SK-N-SH treated with all-trans-retinoic acid at 6 μM for 48 hours (cell line): ENCODE data around the gene SCN3B.

Experiments
- ATAC-seq: fragments of 200-7000 bp; cut with Tn5 transposase; 3 replicates; pipeline ENCODE4 v1.9.1; 2020; ENCODE audit warnings: mild to moderate bottlenecking, moderate library complexity
- ARNTL ChIP-seq: fragments of 450-650 bp; formaldehyde crosslinking; IDR thresholded peaks from 2 replicates; pipeline ENCODE4 v1.5.0; 2020; ENCODE audit warnings: low read depth, mild to moderate bottlenecking, moderate library complexity, borderline replicate concordance
- BACH2 ChIP-seq: fragments of 250-450 bp; sonication (Bioruptor Pico); IDR thresholded peaks from 2 replicates; pipeline ENCODE4 v1.9.0; 2021; ENCODE audit warnings: mild to moderate bottlenecking, borderline replicate concordance
- CREB5 ChIP-seq: fragments of 250-450 bp; sonication (Bioruptor Pico); IDR thresholded peaks from 2 replicates; pipeline ENCODE4 v1.5.1; 2020; ENCODE audit warnings: low read depth, mild to moderate bottlenecking, moderate library complexity
- CSDC2 ChIP-seq: fragments of 250-450 bp; sonication (Bioruptor Pico); IDR thresholded peaks from 2 replicates; pipeline ENCODE4 v1.5.0; 2020; ENCODE audit warnings: mild to moderate bottlenecking, moderate library complexity
- ESRRG ChIP-seq: fragments of 250-450 bp; sonication (Bioruptor Pico); IDR thresholded peaks from 2 replicates; pipeline ENCODE4 v1.6.1; 2021; ENCODE audit warnings: mild to moderate bottlenecking
- GLIS3 ChIP-seq: fragments of 250-450 bp; sonication (Bioruptor Pico); IDR thresholded peaks from 2 replicates; pipeline ENCODE4 v1.5.0; 2020; ENCODE audit warnings: mild to moderate bottlenecking, moderate library complexity
- PATZ1 ChIP-seq: fragments of 250-450 bp; sonication (Bioruptor Pico); IDR thresholded peaks from 2 replicates; pipeline ENCODE4 v1.8.0; 2020; ENCODE audit warnings: mild to moderate bottlenecking, moderate library complexity, borderline replicate concordance
- POU6F1 ChIP-seq: fragments of 250-450 bp; sonication (Bioruptor Pico); IDR thresholded peaks from 2 replicates; pipeline ENCODE4 v1.8.0; 2021; ENCODE audit warnings: low read depth, mild to moderate bottlenecking, moderate library complexity, borderline replicate concordance
- PPARA ChIP-seq: fragments of 250-450 bp; sonication (Bioruptor Pico); IDR thresholded peaks from 2 replicates; pipeline ENCODE4 v1.5.0; 2020; ENCODE audit warnings: mild to moderate bottlenecking, borderline replicate concordance
- RARB ChIP-seq: fragments of 250-450 bp; sonication (Bioruptor Pico); IDR thresholded peaks from 2 replicates; pipeline ENCODE4 v1.8.0; 2021; ENCODE audit warnings: mild to moderate bottlenecking, moderate library complexity
- SNAI2 ChIP-seq: fragments of 250-450 bp; sonication (Bioruptor Pico); IDR thresholded peaks from 2 replicates; pipeline ENCODE4 v1.5.0; 2020; ENCODE audit warnings: mild to moderate bottlenecking, moderate library complexity
- TCF4 ChIP-seq: fragments of 250-450 bp; sonication (Bioruptor Pico); IDR thresholded peaks from 2 replicates; pipeline ENCODE4 v1.8.0; 2021; ENCODE audit warnings: mild to moderate bottlenecking, moderate library complexity, borderline replicate concordance
- ZC3H10 ChIP-seq: fragments of 250-450 bp; sonication (Bioruptor Pico); IDR thresholded peaks from 2 replicates; pipeline ENCODE4 v1.5.1; 2021; ENCODE audit warnings: mild to moderate bottlenecking, moderate library complexity
- ZFP30 ChIP-seq: fragments of 450-650 bp; formaldehyde crosslinking; IDR thresholded peaks from 2 replicates; pipeline ENCODE4 v1.5.0; 2022; ENCODE audit warnings: mild to moderate bottlenecking, moderate library complexity
- ZNF565 ChIP-seq: fragments of 450-650 bp; formaldehyde crosslinking; conservative IDR thresholded peaks from 2 replicates; pipeline ENCODE4 v1.5.0; 2020; ENCODE audit warnings: low read depth, mild to moderate bottlenecking, moderate library complexity
- ZNF70 ChIP-seq: fragments of 450-650 bp; formaldehyde crosslinking; IDR thresholded peaks from 2 replicates; pipeline ENCODE4 v1.5.0; 2020; ENCODE audit warnings: mild to moderate bottlenecking, moderate library complexity
- ZNF8 ChIP-seq: fragments of 450-650 bp; formaldehyde crosslinking; IDR thresholded peaks from 2 replicates; pipeline ENCODE4 v1.5.0; 2020; ENCODE audit warnings: mild to moderate bottlenecking, moderate library complexity
- TF ChIP-seq, protein P1 (sequence below): fragments of 250-450 bp; sonication (Bioruptor Pico); IDR thresholded peaks from 2 replicates; pipeline ENCODE4 v1.5.0; 2020; ENCODE audit warnings: mild to moderate bottlenecking, moderate library complexity
- TF ChIP-seq, protein P2 (sequence below): fragments of 250-450 bp; sonication (Bioruptor Pico); IDR thresholded peaks from 2 replicates; pipeline ENCODE4 v1.5.1; 2021; ENCODE audit warnings: mild to moderate bottlenecking, moderate library complexity

SCN3B gene

GRCh38 chr11:123594921-123595320, 59.5 kb downstream of the SCN3B start:
- no peak for TF ChIP-seq ZNF70
- no peak for TF ChIP-seq ARNTL (CRISPR knock-in tag)
- no peak for TF ChIP-seq TCF4 (CRISPR knock-in tag)
- TF ChIP-seq ZNF8 (CRISPR knock-in tag): no peak
- TF ChIP-seq GLIS3 (CRISPR knock-in tag): no peak
- TF ChIP-seq ZNF565 (CRISPR knock-in tag): no peak
- TF ChIP-seq ZFP30 (CRISPR knock-in tag): no peak
- no peak for TF ChIP-seq PATZ1
- no peak for TF ChIP-seq BACH2 (CRISPR knock-in tag)
- no peak for TF ChIP-seq POU6F1 (CRISPR knock-in tag)
- no peak for TF ChIP-seq RARB (CRISPR knock-in tag)
- TF ChIP-seq, protein P1, sequence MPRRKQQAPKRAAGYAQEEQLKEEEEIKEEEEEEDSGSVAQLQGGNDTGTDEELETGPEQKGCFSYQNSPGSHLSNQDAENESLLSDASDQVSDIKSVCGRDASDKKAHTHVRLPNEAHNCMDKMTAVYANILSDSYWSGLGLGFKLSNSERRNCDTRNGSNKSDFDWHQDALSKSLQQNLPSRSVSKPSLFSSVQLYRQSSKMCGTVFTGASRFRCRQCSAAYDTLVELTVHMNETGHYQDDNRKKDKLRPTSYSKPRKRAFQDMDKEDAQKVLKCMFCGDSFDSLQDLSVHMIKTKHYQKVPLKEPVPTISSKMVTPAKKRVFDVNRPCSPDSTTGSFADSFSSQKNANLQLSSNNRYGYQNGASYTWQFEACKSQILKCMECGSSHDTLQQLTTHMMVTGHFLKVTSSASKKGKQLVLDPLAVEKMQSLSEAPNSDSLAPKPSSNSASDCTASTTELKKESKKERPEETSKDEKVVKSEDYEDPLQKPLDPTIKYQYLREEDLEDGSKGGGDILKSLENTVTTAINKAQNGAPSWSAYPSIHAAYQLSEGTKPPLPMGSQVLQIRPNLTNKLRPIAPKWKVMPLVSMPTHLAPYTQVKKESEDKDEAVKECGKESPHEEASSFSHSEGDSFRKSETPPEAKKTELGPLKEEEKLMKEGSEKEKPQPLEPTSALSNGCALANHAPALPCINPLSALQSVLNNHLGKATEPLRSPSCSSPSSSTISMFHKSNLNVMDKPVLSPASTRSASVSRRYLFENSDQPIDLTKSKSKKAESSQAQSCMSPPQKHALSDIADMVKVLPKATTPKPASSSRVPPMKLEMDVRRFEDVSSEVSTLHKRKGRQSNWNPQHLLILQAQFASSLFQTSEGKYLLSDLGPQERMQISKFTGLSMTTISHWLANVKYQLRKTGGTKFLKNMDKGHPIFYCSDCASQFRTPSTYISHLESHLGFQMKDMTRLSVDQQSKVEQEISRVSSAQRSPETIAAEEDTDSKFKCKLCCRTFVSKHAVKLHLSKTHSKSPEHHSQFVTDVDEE (CRISPR knock-in tag): no peak
- TF ChIP-seq CREB5: no peak
- TF ChIP-seq, protein P2, sequence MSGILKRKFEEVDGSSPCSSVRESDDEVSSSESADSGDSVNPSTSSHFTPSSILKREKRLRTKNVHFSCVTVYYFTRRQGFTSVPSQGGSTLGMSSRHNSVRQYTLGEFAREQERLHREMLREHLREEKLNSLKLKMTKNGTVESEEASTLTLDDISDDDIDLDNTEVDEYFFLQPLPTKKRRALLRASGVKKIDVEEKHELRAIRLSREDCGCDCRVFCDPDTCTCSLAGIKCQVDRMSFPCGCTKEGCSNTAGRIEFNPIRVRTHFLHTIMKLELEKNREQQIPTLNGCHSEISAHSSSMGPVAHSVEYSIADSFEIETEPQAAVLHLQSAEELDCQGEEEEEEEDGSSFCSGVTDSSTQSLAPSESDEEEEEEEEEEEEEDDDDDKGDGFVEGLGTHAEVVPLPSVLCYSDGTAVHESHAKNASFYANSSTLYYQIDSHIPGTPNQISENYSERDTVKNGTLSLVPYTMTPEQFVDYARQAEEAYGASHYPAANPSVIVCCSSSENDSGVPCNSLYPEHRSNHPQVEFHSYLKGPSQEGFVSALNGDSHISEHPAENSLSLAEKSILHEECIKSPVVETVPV: no peak
- TF ChIP-seq ZC3H10 (CRISPR knock-in tag): no peak
- TF ChIP-seq PPARA (CRISPR knock-in tag): no peak
- TF ChIP-seq SNAI2 (CRISPR knock-in tag): no peak
- ATAC-seq: no peak

DNA sequence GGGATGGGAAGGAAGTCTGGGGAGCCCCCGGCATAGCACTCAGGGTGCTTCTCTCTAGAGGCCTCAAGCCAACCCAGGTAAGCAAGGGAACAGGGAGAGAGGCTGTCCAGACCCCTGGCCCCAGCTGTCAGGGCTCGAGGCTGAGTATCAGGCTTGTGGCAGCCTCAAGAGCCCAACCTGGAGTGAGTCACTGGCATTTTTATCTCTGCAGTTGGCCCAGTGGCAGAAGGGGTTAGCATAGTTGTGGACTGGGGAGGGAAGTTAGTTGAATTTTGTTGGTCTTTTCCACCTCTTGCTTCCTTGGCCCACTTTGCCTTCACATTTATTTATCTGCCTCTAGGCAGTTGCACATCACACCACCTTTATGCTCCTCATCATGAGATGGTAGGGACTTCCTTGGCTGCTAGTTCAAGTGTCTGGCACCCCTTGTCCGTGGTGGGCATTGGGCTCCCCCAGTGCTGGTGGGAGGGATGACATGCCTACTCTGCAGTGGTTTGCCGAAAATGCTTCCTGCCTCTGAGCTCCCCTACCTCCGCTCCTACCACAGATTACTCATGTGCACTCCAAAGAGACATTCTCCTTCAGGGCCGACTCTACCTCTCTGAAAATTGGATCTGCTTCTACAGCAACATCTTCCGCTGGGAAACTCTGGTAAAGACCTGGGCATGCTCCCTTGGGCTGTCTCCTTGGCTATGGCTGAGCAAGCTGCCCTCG, 60.1 kb downstream of the SCN3B start:
- TF ChIP-seq TCF4 (CRISPR knock-in tag) (no peak), CSDC2 (CRISPR knock-in tag) (no peak), ZNF8 (CRISPR knock-in tag) (no peak)
- TF ChIP-seq, all 23 proteins: peak for 0
- no peak for ATAC-seq

DNA sequence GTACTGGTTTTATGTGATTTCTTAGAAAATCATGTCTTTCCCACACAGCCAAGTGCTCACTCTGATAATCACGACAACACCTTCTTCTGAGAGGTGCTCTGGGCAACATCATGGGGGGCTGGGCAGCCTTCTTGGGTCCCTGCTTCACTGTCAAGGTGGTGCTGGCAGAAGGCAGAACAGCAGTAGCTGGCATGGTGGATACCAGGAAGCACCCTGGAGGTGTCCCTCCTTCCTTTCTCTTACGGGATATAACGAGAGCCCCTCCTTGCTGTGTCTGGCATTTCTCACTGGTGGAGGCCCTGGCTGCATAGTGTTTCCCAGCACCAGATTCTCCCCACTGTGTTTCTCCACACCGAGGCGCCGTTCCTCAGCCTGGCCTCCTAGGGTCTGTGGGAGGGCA, 60.9 kb downstream of the SCN3B start:
- TF ChIP-seq SNAI2 (CRISPR knock-in tag) (no peak), ZNF8 (CRISPR knock-in tag) (no peak), TCF4 (CRISPR knock-in tag) (no peak), ESRRG (no peak), BACH2 (CRISPR knock-in tag) (no peak), ARNTL (CRISPR knock-in tag) (no peak)
- no peak for ATAC-seq
